IPS-20b (cell line): ENCODE measurements around the gene FEZF2.

Source experiments
- H3K27ac ChIP-seq: one replicate; pipeline ENCODE4 v1.5.1; 2013; ENCODE audit warnings: low read length
- H3K27me3 ChIP-seq: 2 replicates; pipeline ENCODE4 v1.6.1; 2013; ENCODE audit warnings: mild to moderate bottlenecking, low read length, inconsistent platforms; ENCODE audit not compliant: insufficient read depth
- H3K36me3 ChIP-seq: 2 replicates; pipeline ENCODE4 v1.6.1; 2013; ENCODE audit warnings: low read depth, mild to moderate bottlenecking, inconsistent platforms, low read length, moderate library complexity; ENCODE audit not compliant: insufficient read depth
- H3K4me1 ChIP-seq: 2 replicates; pipeline ENCODE4 v1.6.1; 2013; ENCODE audit warnings: mild to moderate bottlenecking, control low read depth, inconsistent platforms, low read length, moderate library complexity; ENCODE audit not compliant: insufficient read depth
- H3K4me3 ChIP-seq: 2 replicates; pipeline ENCODE4 v1.5.1; 2013; ENCODE audit warnings: mild to moderate bottlenecking, low read length, inconsistent platforms
- H3K9ac ChIP-seq: 2 replicates; pipeline ENCODE4 v1.6.1; 2013; ENCODE audit warnings: low read depth, mild to moderate bottlenecking, inconsistent platforms, low read length, moderate library complexity
- H3K9me3 ChIP-seq: 2 replicates; pipeline ENCODE4 v1.6.1; 2013; ENCODE audit warnings: mild to moderate bottlenecking, low read depth, low read length, inconsistent platforms; ENCODE audit not compliant: insufficient read depth

The FEZF2 gene

DNA sequence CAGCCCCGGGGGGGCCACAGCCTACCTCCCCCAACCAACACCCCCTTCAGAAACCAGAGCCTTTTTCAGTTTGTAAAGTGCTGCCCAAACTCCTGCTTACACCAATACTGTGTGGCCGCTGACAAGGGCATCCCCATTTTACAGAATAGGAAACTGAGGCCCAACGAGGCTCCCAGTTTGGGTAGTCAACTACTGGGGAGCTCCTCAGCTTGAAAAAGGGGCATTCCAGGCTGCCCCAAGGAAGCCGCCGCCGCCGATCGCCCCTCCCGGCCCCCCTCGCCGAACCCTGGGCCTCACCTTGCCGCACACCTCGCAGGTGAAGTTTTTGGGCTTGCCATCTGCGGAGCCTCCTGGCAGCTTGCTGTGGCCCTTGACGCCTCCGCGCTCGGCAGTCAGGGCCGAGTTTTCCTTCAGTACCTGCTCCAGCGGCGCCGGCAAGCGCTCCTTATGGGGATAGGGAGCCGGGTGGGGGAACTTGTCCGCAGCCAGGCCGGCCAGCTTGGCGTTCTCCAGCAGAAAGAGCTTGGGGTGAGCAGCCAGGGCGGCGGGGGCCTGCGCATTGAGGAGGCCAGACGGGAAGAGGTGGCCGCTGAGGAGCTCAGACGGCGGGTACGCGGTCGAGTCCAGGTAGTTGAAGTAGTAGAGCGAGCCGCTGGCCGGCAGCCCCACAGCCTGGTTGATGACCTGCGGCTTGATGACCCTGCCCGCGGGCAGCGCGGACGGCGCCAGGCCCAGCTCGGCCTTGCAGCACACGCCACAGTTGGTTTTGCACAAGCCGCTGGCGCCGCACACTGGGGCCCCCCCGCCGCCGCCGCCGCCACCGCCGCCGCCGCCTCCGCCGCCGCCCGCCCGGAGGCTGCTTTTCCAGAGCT lies 1.4 kb downstream of the FEZF2 start:
- Histone ChIP-seq H3K9me3 (no peaks in the 10 kb centered on the region), H3K4me1 (peaks cover 37% of the 10 kb centered on the region; the same call in 1 of the 2 replicates), H3K4me3 (no peak overlapping the region), H3K27ac (no peak overlapping the region), H3K9ac (no peak overlapping the region), H3K36me3 (no peaks in the 10 kb centered on the region), H3K27me3 (peaks cover 100% of the 10 kb centered on the region)

DNA sequence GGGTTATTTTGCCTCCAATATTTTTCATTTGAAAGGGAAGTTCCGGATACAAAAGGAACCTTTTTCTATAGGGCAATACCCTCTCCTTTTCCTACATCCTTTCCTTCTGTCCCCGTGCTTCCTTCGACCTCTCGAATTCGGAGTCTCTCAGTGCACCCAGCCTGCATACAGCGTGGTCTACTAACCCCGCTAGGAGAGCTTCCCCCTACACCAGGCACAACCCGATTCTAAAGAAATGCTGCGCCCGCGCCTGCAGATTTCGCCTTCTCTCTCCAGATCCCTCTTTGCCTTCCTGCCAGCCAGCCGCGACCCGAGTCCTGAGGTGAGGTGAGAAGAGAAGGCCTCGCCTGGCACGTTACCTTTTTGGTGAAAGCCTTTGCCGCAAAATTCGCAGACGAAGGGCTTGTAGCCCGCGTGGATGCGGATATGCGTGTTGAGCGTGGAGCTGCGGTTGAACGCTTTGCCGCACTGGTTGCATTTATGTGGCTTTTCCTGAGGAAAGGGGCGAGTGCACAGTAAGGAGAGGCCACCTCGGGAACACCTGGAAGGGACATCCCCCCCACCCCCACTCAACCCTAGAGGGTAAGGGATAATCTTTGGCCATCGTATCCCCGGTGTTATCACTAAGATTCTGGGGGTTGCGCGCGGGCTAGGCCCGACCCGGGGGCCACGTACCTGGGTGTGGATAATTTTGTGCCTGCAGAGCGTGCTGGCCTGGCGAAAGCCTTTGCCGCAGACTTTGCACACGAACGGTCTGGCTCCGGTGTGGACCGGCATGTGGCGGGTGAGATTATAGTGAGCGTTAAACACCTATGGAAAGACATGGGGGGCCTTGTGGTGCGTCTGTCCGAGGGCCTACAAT lies 2.3 kb downstream of the FEZF2 start:
- peaks cover 100% of the 10 kb centered on the region for H3K27me3 ChIP-seq
- peak overlapping the region; percentile 0; the same call in 1 of the 2 replicates for H3K4me3 ChIP-seq
- H3K4me1 ChIP-seq: peaks cover 41% of the 10 kb centered on the region; the same call in 1 of the 2 replicates
- H3K27ac ChIP-seq: no peak overlapping the region
- H3K36me3 ChIP-seq: no peaks in the 10 kb centered on the region
- no peak overlapping the region for H3K9ac ChIP-seq
- H3K9me3 ChIP-seq: no peaks in the 10 kb centered on the region

DNA sequence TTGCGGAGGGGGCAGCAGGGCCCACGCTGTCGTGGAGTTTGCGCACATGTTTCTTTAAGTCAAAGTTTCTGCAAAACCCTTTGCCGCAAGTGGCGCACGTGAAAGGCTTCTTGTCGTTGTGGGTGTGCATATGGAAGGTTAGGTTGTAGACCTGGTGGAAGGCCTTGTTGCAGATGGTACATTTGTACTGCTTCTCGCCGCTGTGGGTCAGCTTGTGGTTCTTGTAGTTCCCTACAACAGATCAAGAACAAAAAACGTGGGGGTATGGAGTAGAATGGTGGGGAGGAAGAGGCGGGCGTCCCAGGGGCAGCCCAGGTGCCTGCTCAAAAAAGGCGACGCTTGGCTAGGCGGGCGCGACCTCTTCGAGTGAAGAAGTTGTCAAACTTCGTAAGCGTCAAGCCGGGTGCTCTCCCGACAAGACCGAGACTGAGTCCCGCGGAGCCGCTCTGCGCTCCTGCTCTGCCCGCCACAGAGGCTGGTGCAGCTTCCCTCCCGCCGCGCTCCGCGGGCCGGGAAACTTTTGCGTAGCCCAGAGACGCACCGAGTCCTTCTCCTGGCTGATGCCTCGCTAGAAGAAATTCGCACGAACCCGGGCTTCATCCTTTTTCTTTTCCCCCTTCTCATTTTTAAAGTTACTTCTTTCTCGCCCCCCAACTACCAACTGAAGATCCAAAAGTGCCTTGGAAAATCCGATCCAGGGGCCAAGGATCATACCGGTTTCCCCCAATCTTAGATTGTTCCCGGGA lies 3.1 kb downstream of the FEZF2 start:
- Histone ChIP-seq H3K27me3 (peaks cover 100% of the 10 kb centered on the region), H3K9me3 (no peaks in the 10 kb centered on the region), H3K4me1 (peaks cover 37% of the 10 kb centered on the region; the same call in 1 of the 2 replicates), H3K9ac (no peak overlapping the region), H3K4me3 (peak overlapping the region; percentile 23; the same call in 1 of the 2 replicates), H3K36me3 (no peaks in the 10 kb centered on the region), H3K27ac (no peak overlapping the region)

DNA sequence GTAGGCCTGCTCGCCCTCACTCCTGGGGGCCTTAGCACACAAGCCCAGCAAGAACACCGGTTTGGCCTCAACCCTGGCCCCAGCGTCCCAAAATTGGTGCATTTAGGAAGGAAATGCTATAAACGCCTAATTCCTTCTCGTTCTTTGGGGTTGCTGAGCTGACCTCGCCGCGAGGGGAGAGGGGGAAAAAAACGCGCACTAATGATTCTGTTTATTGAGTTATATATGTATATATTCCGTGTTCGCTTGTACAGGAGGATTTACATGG lies 3.9 kb downstream of the FEZF2 start:
- Histone ChIP-seq H3K36me3 (no peaks in the 10 kb centered on the region), H3K9me3 (no peaks in the 10 kb centered on the region), H3K27ac (no peak overlapping the region), H3K4me3 (peak overlapping the region; percentile 58; the same call in 1 of the 2 replicates), H3K4me1 (peaks cover 35% of the 10 kb centered on the region; the same call in 1 of the 2 replicates), H3K27me3 (peaks cover 100% of the 10 kb centered on the region), H3K9ac (no peak overlapping the region)

DNA sequence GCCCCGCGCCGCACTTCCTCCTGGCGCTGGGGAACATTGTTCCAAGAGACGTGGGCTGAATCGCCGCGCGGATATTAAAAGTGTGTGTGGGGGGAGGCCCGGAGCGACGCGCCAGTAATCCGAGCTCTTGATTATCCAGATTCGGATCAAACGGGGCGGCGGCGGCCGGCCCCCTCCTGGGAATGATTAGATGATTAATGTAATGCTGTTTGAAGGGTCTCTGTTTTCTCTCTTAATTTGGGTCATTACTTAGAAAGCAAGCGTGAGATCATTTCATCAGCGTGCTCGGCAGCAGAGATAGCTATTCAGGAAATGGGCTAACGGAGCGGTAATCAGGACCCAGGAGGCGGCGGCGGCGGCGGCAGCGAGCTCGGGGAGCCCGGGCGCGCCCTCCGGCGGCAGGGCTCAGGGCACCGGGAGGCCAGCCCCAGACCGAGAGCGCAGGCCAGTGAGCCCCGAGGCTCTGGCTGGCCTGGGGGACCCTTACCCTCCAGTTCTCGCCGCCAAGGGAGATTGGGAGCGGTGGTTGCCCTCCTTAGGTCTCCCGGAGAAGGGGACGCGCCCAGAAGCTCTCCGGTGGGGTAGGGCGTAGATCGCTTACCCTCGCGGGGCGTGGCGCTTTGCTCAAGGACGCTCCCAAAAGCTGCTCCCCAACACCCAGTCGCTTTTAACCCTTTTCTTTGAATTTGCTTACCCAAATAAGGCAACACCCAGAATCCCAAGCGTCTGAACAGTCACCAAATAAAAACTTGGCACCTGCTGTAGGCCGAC lies 4.5 kb downstream of the FEZF2 start:
- no peaks in the 10 kb centered on the region for H3K9me3 ChIP-seq
- peaks cover 100% of the 10 kb centered on the region for H3K27me3 ChIP-seq
- no peak overlapping the region for H3K27ac ChIP-seq
- H3K9ac ChIP-seq: no peak overlapping the region
- peaks cover 32% of the 10 kb centered on the region; the same call in 1 of the 2 replicates for H3K4me1 ChIP-seq
- H3K36me3 ChIP-seq: no peaks in the 10 kb centered on the region
- peak overlapping the region; percentile 58; the same call in 1 of the 2 replicates for H3K4me3 ChIP-seq

DNA sequence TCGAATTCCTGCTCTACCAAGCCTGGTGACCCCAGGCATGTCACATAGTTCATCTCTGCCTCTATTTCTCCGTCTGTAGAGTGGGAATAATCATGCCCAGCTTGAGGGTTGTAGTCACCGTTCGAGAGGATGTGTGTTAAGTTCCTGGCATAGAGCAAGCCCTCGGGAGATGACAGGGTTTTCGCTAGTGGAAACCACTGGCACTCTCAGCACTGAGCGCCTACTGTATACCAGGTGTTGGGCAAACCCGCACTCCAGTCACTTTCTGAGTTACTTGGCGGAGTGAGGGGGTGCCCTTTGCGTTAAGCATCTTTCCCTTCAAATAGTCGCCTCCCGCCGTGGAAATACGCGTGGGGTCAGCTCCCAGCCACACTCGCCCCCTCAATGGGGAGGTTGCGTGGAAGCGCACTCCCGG lies 5.1 kb downstream of the FEZF2 start:
- Histone ChIP-seq H3K9me3 (no peaks in the 10 kb centered on the region), H3K4me3 (peak overlapping the region; percentile 58; the same call in 1 of the 2 replicates), H3K9ac (no peak overlapping the region), H3K27me3 (peaks cover 100% of the 10 kb centered on the region), H3K4me1 (peaks cover 32% of the 10 kb centered on the region; the same call in 1 of the 2 replicates), H3K27ac (no peak overlapping the region), H3K36me3 (no peaks in the 10 kb centered on the region)

DNA sequence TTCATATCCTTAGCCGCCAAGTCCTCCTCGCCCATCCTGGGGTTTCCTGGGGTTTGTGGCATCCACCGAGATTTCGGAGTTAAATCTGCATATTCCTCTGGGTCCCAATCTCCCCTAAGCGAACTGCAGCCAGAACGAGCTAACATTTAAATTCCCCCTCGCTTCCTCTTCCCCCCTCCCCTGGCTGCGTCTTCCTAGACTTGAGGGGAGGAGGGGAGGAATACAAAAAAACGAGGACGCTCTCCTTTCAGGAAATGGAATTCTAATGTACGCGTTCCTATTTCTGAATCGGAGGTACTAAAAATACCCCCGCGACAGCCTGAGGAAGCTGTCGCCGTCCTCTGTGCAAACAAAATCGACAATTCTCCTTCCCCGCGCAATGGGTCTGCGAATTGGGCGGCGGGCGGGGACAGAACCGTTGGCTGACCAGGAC lies 5.6 kb downstream of the FEZF2 start:
- Histone ChIP-seq H3K9me3 (no peaks in the 10 kb centered on the region), H3K27me3 (peaks cover 100% of the 10 kb centered on the region), H3K4me3 (peak overlapping the region; percentile 41; the same call in 1 of the 2 replicates), H3K4me1 (peaks cover 32% of the 10 kb centered on the region; the same call in 1 of the 2 replicates), H3K36me3 (no peaks in the 10 kb centered on the region), H3K9ac (no peak overlapping the region), H3K27ac (no peak overlapping the region)

DNA sequence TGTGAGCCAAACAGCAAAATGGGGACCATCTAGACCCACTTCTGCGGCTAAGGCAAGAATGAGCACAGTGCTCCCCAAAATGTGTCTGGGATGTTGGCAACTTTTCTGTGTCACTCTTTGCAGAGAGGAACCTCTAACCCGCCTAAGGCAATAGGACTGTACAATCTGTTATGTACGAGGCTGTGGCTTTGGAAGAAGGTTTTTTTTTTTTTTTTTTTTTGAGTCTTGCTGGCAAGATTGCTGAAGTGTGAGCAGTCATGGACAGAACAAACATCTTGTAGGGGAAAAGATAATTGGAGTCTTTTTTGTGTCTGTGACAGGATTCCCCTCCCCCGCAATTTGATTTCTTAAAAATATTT lies 7.2 kb downstream of the FEZF2 start:
- Histone ChIP-seq H3K9me3 (no peaks in the 10 kb centered on the region), H3K27me3 (peaks cover 95% of the 10 kb centered on the region), H3K4me3 (peak overlapping the region; percentile 54; the same call in 1 of the 2 replicates), H3K4me1 (peaks cover 32% of the 10 kb centered on the region; the same call in 1 of the 2 replicates), H3K27ac (no peak overlapping the region), H3K36me3 (no peaks in the 10 kb centered on the region), H3K9ac (no peak overlapping the region)

DNA sequence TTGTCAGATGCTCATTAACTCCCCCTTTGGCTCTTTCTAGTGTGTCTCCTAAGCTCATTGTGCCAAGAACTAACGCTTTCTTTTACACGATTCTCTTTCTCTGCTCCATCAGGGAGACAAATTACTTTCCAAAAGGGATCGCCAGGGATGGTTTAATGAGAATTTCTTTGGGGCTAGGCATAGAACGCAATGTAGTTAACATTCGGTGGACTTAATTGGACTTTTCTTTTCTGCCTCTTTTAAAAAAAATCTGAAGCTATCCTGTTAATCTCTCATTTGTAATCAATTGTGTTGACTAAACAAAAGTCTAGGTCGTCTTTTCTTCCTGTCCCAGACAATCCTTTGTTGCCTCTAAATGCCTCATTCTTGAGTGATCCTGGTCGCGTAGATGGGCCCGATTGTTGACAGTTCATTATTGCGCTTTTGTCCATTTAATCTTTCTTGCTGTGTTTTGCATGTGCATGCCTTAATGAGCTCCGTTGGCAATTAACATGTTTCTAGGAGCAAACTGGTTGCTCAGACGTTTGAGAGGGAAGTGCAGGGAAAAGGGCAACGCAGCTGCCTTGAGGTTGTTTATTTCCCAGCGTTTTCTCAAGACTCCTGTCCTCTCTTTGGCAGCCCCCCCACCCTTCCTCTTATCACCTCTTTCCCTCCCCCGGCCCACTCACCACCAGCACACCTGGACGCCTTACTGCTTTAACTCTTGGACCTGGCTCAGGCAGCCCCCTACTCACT lies 7.8 kb downstream of the FEZF2 start:
- H3K4me3 ChIP-seq: peak overlapping the region; percentile 54
- H3K27ac ChIP-seq: no peak overlapping the region
- H3K4me1 ChIP-seq: peaks cover 32% of the 10 kb centered on the region; the same call in 1 of the 2 replicates
- no peaks in the 10 kb centered on the region for H3K36me3 ChIP-seq
- no peak overlapping the region for H3K9ac ChIP-seq
- H3K9me3 ChIP-seq: no peaks in the 10 kb centered on the region
- peaks cover 95% of the 10 kb centered on the region for H3K27me3 ChIP-seq

DNA sequence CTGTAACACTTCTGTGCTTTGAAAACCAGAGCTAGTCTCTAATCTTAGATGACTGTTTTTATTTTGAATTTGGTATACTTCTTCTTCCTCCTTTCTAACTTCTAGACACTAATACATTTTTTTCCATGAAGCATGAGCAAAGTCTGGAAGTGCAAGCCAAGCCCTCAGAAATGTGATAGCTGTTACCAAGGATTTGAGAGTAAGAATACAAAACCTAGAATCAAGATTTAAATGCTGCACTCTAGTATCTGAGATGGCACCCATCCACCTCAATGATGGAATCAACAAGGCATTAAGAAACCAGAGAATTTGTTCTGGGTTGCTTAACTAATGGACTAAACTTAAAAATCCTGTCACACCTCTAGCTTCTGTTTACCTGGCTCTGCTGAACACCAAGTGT lies 9.2 kb downstream of the FEZF2 start:
- H3K27me3 ChIP-seq: peaks cover 95% of the 10 kb centered on the region
- no peaks in the 10 kb centered on the region for H3K36me3 ChIP-seq
- no peak overlapping the region for H3K4me3 ChIP-seq
- no peak overlapping the region for H3K9ac ChIP-seq
- H3K27ac ChIP-seq: no peak overlapping the region
- H3K4me1 ChIP-seq: peaks cover 27% of the 10 kb centered on the region; the same call in 1 of the 2 replicates
- no peaks in the 10 kb centered on the region for H3K9me3 ChIP-seq
